Measurements from ENCODE around the gene SOCS7.

- TF ChIP-seq YY1 (IDR thresholded peaks at IDR 0.05; ENCODE audit: insufficient read depth, insufficient read length) = no peak
- TF ChIP-seq ZNF274 (IDR thresholded peaks at IDR 0.05; ENCODE audit: low read depth, low read length) = no peak
Observed at GRCh38 chr17:38440614-38441397, 89.2 kb downstream of the SOCS7 start.

All from NT2/D1 (cell line).